HG02970 (cell line): Measurements from ENCODE around the gene SDHA.
A peak's percentile ranks its signal among the peaks of the same experiment; 100 is the strongest.

ENCODE experiments used
- ATAC-seq: cut with Tn5 transposase; IDR thresholded peaks from one replicate; pipeline ENCODE4 v1.9.1; 2021; ENCODE audit warnings: mild to moderate bottlenecking, moderate library complexity, moderate number of reproducible peaks; ENCODE audit not compliant: unreplicated experiment, low FRiP score

SDHA gene

GRCh38 chr5:217494-218456, at the start of gene SDHA, which contains the start of gene CCDC127:
SDHA (plus strand) TSS chr5:218320; CDS start chr5:218356, 36 bp downstream.
CCDC127 (minus strand) TSS chr5:218153; CDS start chr5:216849, 1,304 bp downstream.
- ATAC-seq: peak; percentile 73

- ATAC-seq: no peak
Observed at GRCh38 chr5:169071-169727, 48.9 kb upstream of the SDHA start.

DNA sequence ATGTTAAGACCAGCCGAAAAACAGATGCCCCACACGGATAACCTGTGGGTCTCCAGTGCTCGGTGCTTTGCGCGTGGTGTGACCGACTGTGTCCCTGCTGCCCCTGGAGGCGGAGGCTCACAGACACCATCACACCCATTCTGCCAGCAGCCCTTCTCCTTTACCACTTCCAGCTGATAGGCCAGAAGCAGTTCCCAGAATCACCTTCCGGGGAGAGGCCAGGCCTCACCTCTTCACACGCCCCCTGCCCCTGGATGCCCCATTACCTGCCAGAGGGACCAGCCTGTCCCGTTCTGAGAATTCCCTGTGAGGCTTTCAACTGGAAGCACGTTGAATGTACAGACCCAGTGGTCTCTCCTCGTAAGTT, 48.4 kb upstream of the SDHA start:
- no peak for ATAC-seq

DNA sequence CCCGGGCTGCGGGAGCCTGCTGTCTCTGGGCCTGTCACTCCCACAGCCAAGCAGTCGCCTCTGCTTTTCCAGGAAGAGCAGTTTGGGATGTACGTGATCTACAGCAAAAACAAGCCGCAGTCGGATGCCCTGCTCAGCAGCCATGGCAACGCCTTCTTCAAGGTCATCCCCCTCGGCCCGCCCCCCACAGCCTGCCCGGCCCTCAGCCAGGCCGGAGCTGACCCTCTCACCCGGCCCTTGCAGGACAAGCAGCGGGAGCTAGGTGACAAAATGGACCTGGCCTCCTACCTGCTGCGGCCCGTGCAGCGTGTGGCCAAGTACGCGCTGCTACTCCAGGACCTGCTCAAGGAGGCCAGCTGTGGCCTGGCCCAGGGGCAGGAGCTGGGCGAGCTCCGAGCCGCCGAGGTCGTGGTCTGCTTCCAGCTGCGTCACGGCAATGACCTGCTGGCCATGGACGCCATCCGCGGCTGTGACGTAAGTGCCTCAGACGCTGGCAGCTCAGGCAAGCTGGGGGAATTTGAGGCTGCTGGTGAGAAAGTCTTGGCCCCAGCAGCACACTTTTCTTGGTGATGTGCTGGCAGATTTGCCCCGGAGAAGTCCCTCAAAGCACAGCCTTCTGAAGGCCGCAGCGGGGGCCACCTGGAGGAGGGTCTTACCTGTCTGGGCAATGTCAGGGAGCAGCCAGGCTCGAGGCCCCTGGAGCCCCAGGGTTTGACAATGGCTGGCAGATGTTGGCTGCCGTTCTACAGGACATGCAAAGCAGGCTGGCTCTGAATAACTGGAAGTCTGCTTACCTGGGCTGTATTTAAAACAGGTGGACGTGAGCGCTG, 46.9 kb upstream of the SDHA start:
- ATAC-seq: no peak

- ATAC-seq: no peak
Observed at GRCh38 chr5:171801-172331, 46.3 kb upstream of the SDHA start.

DNA sequence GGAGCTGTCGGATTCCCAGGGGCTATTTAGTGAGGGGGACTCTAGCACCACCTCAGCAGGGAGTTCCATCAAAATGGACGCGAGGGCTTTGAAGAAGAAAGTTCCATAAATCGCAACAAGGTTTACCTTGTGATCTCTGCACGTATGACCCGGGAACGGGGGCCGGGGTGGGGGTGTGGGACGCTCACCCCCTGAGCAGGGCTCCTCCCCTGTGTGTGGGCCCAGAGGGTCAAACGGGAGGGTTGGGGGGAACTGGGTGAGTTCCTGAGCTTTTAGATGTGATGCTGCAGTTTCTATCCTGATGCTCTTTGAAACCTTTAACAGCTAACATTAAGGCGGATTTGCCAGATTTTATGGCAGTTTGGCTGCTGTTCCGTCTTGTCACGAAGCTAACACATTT, 45.7 kb upstream of the SDHA start:
- ATAC-seq: no peak

GRCh38 chr5:172841-173251, 45.3 kb upstream of the SDHA start:
- ATAC-seq: no peak

GRCh38 chr5:173392-174290, 44.5 kb upstream of the SDHA start:
- ATAC-seq: no peak

DNA sequence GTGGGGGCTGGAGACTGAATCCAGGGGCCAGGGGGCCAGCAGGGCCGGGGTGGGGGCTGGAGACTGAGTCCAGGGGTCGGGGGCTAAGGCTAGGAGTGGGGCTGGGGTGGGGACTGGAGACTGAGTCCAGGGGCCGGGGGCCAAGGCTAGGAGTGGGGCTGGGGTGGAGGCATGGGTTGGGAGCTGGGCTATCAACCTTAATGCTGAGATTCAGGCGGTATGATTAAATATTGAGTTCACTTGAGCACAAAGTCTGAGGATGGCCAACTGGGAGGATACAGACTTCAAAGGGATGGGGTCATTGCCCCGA, 43.9 kb upstream of the SDHA start:
- ATAC-seq: no peak

GRCh38 chr5:174876-175465, 43.1 kb upstream of the SDHA start:
- no peak for ATAC-seq

DNA sequence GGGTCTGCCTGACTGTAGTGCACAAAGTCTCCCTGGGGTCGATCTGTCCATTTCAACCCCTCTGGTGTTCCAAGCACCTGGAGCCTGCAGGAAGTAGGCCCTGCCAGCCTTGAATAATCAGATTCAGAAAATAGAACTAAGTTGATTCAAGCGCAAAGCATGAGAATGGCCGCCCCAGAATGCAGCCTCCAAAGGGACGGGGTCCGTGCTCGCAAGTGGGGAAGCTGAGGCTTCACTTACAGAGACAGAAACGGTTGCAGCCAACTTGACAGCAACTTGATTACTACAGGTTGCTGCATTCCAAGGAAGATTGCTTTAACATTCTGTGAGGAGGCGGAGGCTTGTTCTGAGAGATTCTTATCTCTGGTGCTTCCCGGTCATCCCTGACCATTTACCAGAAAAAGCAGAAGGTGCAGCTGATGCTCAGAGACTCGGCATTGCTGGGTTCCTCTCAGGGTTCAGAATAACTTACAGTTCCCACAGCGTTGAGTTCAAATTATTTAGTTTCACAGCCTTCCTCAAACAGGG, 41.8 kb upstream of the SDHA start:
- no peak for ATAC-seq

GRCh38 chr5:178110-178509, 40.0 kb upstream of the SDHA start:
- no peak for ATAC-seq

DNA sequence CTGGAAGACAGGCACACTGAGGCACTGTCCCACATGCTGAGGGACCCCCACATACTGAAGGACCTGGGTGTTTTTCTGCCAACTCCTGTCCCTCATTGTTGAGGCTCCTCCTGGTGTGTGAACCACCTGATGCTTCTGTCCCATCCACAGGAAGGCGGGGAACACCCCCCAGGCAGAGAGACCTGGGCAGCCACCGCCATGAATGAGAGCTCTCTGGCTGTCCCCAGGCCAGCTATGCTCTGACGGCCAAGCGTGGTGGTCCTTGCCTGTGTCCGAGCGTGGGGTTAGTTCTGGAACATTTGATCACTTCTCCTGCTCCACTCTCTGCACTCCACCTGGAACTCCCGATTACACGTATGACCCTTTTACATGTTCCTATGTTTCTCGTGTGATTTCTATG, 38.7 kb upstream of the SDHA start:
- ATAC-seq: no peak

DNA sequence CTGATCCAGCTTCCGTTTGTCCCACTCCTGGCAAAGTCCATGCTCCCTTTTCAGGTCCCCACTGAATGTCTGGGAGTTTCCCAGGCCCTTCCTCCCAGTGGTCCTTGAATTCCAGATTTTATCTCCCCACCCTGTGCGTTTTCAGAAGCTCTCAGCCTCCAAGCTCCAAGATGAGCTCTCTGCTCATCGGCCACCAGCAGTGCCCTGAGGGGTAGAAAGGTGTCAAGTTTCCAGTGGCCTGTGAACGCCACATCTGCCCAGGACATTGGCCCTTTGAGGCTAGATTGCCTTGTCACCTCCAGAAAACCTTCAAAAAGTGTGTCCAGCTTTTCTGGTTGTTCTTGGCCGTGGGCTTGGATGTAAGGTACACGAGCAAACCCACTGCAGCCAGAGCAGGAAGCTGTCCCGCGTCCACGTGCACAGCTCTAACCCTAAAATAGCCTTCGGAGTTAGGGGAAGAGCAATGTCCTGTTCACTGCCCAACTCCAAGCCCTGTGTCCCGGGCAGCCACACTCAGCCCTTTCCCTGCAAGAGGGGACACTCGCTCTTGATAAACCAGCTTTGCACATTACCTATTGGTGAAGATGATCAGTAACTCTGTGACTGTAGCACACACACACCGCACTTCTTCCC, 37.7 kb upstream of the SDHA start:
- no peak for ATAC-seq

DNA sequence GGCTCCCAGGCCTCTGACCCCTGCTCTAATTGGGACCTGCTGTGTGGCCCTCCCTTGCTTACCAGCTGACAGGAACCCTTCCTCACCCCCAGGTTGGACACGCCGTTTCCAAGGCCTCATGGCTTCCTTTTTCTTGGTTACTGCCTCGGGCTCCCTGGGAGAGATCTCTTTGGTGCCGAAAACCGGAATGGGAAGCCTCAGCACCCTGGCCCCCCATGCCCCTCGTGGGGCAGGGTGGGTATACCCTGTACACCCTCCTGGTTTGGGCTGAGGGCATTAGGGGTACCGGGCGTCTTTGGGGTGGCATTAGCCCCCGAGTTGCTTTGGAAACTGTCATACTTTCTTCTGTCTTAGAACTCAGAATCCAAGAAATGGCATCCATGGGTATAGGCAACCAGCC, 37.0 kb upstream of the SDHA start:
- ATAC-seq: no peak

DNA sequence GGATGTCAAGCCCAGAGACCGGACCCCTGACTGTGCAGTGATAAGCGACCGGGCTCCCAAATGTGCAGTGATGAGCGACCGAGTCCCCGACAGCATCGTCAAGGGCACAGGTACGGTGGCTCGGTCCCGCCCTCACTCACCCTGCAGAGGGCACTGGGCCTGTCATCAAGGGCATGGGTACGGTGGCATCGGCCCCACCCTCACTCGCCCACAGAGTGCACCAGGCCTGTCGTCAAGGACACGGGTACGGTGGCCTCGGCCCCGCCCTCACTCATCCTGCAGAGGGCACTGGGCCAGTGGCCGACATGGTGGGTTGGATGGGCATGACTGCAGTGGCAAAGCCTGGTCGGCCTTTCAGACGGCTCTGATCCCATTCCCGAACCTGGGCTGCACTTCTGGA, 36.6 kb upstream of the SDHA start:
- ATAC-seq: no peak

DNA sequence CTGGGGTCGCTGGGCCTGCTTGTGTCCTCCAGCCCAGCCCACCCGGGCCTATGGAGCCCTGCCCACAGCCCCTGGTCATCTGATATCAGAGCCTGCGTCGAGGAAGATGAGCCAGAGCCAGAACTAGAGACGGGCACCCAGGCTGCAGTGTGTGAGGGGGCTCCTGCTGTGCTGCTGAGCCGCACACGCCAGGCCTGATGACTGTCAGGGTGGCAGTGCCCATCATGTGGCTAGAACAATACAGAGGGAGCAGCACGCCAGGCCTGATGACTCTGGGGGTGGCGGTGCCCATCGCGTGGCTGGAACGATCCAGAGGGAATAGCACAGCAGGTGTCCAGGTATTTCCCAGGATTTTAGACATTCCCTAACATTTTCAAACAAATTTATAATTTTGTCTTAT, 36.0 kb upstream of the SDHA start:
- ATAC-seq: no peak

- ATAC-seq: no peak
Observed at GRCh38 chr5:184471-184870, 33.6 kb upstream of the SDHA start.
